ENCODE measurements around the gene DCTN4. TPM values are rescaled to one million over a fixed set of nuclear protein-coding genes. Genes with fewer than 3 reads are reported as not detected.

Gene DCTN4
- total and polyA plus RNA-seq, 9 of the 15 experiments (the other 6 are each of a cell fraction or from before 2014, with no cell fraction given): 20.4 to 64.9 (median 49.9) TPM

DNA sequence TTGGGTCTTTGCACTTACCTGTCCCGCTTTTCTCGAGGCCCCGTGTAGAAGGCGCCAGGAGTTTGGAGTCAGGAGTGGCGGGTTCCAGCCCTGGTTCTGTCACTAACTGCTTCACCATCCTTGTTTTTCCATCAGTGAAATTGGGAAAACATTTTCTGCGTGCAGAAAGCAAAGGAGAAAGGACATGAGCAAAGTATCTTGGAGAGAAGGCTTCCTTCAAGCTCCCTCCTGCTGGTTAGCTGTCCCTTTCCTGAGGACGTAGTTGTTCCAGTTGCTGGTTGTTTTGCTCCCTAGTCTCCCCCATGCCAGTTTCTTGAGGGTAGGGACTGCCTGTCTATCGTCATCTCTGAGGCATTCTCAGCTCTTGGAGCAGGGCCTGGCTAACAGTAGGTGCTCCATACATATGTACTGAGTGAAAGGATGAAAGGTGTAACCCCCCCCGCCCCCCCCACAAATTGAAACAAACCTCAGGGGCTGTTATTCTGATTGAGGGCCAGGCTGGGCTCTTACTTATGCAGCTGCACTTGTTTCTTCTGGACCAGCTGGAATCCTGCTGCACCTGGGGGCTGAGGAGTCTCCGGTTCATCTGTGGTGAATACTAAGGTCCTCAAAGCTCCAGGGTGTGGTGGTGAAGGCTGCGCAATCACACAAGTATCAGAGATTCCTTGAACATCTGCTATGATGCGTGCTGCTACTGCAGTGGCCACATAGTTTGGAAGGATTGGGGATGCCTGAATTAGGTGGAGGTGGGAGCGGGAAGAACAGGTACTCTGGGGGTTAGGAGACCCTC, 20.8 kb upstream of the DCTN4 start (continued):
- TF ChIP-seq, protein P1, sequence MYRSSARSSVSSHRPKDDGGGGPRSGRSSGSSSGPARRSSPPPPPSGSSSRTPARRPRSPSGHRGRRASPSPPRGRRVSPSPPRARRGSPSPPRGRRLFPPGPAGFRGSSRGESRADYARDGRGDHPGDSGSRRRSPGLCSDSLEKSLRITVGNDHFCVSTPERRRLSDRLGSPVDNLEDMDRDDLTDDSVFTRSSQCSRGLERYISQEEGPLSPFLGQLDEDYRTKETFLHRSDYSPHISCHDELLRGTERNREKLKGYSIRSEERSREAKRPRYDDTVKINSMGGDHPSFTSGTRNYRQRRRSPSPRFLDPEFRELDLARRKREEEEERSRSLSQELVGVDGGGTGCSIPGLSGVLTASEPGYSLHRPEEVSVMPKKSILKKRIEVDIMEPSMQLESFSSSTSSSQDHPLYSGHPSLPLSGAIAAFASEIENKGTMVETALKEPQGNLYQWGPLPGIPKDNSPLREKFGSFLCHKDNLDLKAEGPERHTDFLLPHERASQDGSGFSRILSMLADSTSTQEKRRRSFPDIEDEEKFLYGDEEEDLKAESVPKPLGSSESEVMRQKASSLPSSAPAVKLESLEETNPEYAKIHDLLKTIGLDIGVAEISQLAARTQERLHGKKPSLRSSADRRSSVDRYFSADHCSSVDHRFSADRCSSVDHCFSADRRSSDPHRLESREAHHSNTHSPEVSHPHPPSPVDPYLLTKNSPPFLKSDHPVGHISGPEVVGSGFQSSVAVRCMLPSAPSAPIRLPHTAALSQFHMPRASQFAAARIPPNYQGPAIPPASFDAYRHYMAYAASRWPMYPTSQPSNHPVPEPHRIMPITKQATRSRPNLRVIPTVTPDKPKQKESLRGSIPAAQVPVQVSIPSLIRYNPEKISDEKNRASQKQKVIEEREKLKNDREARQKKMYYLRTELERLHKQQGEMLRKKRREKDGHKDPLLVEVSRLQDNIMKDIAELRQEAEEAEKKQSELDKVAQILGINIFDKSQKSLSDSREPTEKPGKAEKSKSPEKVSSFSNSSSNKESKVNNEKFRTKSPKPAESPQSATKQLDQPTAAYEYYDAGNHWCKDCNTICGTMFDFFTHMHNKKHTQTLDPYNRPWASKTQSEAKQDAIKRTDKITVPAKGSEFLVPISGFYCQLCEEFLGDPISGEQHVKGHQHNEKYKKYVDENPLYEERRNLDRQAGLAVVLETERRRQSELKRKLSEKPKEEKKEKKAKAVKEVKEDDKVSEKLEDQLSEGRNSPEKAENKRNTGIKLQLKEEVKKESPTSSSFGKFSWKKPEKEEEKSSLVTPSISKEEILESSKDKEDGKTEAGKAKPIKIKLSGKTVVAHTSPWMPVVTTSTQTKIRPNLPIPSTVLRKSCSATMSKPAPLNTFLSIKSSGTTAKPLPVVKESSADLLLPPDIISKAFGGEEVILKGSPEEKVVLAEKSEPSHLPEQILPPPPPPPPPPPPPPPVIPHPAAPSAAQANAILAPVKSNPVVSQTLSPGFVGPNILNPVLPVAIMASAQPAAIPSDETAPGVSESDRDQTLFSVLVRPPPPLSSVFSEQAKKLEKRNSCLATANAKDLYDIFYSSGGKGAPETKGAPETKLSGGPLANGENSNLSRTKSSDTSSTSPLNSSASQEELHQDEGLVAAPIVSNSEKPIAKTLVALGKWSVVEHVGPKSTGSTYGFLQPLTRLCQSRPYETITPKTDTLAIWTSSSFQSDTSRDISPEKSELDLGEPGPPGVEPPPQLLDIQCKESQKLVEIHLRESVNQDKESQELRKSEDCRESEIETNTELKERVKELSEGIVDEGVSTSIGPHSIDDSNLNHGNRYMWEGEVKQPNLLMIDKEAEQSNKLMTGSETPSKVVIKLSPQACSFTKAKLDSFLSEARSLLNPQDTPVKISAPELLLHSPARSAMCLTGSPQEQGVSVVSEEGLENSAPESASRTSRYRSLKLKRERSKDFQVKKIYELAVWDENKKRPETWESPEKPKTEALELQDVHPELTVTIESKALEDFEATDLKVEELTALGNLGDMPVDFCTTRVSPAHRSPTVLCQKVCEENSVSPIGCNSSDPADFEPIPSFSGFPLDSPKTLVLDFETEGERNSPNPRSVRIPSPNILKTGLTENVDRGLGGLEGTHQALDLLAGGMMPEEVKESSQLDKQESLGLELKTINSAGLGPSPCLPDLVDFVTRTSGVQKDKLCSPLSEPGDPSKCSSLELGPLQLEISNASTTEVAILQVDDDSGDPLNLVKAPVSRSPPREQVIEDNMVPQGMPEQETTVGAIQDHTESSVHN (IDR thresholded peaks at IDR 0.05; ENCODE audit: borderline replicate concordance in 1 of 2, low read depth in 1 of 2): no peak
- TF ChIP-seq FIP1L1 (IDR thresholded peaks at IDR 0.05; ENCODE audit: low read depth, low read length, poor library complexity, severe bottlenecking) (no peak), TCF3 (CRISPR knock-in tag; IDR thresholded peaks at IDR 0.05) (0 out of 2 replicates have a peak, but pooled peaks have one; percentile 15), PHF8 (IDR thresholded peaks at IDR 0.05; ENCODE audit: borderline replicate concordance, low read length) (no peak), BRD9 (IDR thresholded peaks at IDR 0.05; ENCODE audit: low read depth, partially characterized antibody) (no peak), L3MBTL2 (IDR thresholded peaks at IDR 0.05) (peak; percentile 16; the same call in 1 of the 2 replicates)
